Muscle layer of colon (tissue), 2 donors: ENCODE results near the gene C19orf25.

Experiments
- H3K27ac ChIP-seq: one replicate; pipeline ENCODE4 v1.7.0; 2013; ENCODE audit warnings: low read depth, mild to moderate bottlenecking, low read length, moderate library complexity
- H3K27me3 ChIP-seq, 2 donors: one replicate each; pipeline ENCODE4 v1.7.0; 2013; ENCODE audit warnings: low read length in 2 of 2, mild to moderate bottlenecking in 2 of 2; ENCODE audit not compliant: insufficient read depth in 2 of 2, control insufficient read depth in 1 of 2
- H3K36me3 ChIP-seq: one replicate; pipeline ENCODE4 v1.7.0; 2013; ENCODE audit warnings: mild to moderate bottlenecking, low read length; ENCODE audit not compliant: insufficient read depth
- H3K4me1 ChIP-seq: one replicate; pipeline ENCODE4 v1.7.0; 2013; ENCODE audit warnings: mild to moderate bottlenecking, low read length; ENCODE audit not compliant: insufficient read depth
- H3K4me3 ChIP-seq, 2 donors: one replicate each; pipeline ENCODE4 v1.7.0; 2013; ENCODE audit warnings: low read length in 2 of 2, low read depth in 1 of 2, mild to moderate bottlenecking in 1 of 2, moderate library complexity in 1 of 2
- H3K9ac ChIP-seq: one replicate; pipeline ENCODE4 v1.7.0; 2013; ENCODE audit warnings: low read length
- H3K9me3 ChIP-seq: one replicate; pipeline ENCODE4 v1.7.0; 2013; ENCODE audit warnings: mild to moderate bottlenecking, low read length
- donor health status: abdominal sarcoma.
- donor health status: Adenocarcinoma of cecum.

Gene C19orf25

GRCh38 chr19:1491114-1491848 lies 12.3 kb upstream of the C19orf25 start, which contains the start of gene REEP6:
TSS of gene REEP6 (plus strand) at chr19:1491181. CDS start at chr19:1491270, 89 bp downstream.
- H3K4me1 ChIP-seq = peaks cover 6% of the 10 kb centered on the region
- H3K9ac ChIP-seq = peak within 1 kb of the TSS; percentile 9
- peak within 1 kb of the TSS; percentile 49 to 67 for H3K4me3 ChIP-seq
- no peaks in the 10 kb centered on the region for H3K36me3 ChIP-seq
- no peaks in the 10 kb centered on the region for H3K9me3 ChIP-seq
- no peak within 1 kb of the TSS for H3K27ac ChIP-seq
- peaks cover 5 to 24% of the 10 kb centered on the region in 2 donors for H3K27me3 ChIP-seq

GRCh38 chr19:1490311-1491113 lies 11.5 kb upstream of the C19orf25 start, which contains the start of gene PCSK4:
TSS of gene PCSK4 (minus strand) at chr19:1490350. CDS start at chr19:1490346, 4 bp downstream.
- Histone ChIP-seq H3K9ac (peak within 1 kb of the TSS; percentile 9), H3K4me3 (peak within 1 kb of the TSS; percentile 49 to 67), H3K36me3 (no peaks in the 10 kb centered on the region), H3K9me3 (no peaks in the 10 kb centered on the region), H3K27ac (no peak within 1 kb of the TSS), H3K4me1 (peaks cover 6% of the 10 kb centered on the region), H3K27me3 (peaks cover 5 to 18% of the 10 kb centered on the region in 2 donors)

GRCh38 chr19:1489463-1490310 lies 10.7 kb upstream of the C19orf25 start:
- H3K4me3 ChIP-seq = peak overlapping the region; percentile 49 to 67
- peaks cover 6% of the 10 kb centered on the region for H3K4me1 ChIP-seq
- peaks cover 5 to 18% of the 10 kb centered on the region in 2 donors for H3K27me3 ChIP-seq
- no peaks in the 10 kb centered on the region for H3K9me3 ChIP-seq
- H3K27ac ChIP-seq = no peak overlapping the region
- H3K36me3 ChIP-seq = no peaks in the 10 kb centered on the region
- peak overlapping the region; percentile 9 for H3K9ac ChIP-seq

DNA sequence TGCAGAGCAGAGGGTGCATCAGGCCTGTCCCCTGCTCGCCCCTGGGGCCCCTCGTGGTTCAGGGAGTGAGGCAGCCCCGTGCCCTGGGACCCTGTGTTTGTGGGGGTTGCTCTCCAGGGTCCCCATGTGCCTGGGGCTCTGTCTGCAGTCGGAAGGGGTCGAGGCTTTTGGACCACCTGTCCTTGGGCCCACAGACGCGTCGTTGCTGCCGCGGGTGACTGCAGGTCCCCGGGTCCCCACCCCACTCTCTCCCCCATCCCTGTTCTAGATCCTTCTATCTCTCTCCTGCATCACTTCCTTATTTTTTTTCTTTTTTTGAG lies 9.2 kb upstream of the C19orf25 start:
- H3K4me3 ChIP-seq = no peak overlapping the region
- H3K9me3 ChIP-seq = no peaks in the 10 kb centered on the region
- peaks cover 5 to 16% of the 10 kb centered on the region in 2 donors for H3K27me3 ChIP-seq
- no peak overlapping the region for H3K9ac ChIP-seq
- H3K27ac ChIP-seq = no peak overlapping the region
- peaks cover 6% of the 10 kb centered on the region for H3K4me1 ChIP-seq
- H3K36me3 ChIP-seq = no peaks in the 10 kb centered on the region

- no peaks in the 10 kb centered on the region for H3K9me3 ChIP-seq
- peaks cover 2 to 11% of the 10 kb centered on the region in 2 donors for H3K27me3 ChIP-seq
- no peaks in the 10 kb centered on the region for H3K36me3 ChIP-seq
- H3K4me3 ChIP-seq = no peak overlapping the region
- peaks cover 6% of the 10 kb centered on the region for H3K4me1 ChIP-seq
- H3K9ac ChIP-seq = no peak overlapping the region
- H3K27ac ChIP-seq = no peak overlapping the region
Observed at GRCh38 chr19:1487576-1488281, 8.7 kb upstream of the C19orf25 start.

DNA sequence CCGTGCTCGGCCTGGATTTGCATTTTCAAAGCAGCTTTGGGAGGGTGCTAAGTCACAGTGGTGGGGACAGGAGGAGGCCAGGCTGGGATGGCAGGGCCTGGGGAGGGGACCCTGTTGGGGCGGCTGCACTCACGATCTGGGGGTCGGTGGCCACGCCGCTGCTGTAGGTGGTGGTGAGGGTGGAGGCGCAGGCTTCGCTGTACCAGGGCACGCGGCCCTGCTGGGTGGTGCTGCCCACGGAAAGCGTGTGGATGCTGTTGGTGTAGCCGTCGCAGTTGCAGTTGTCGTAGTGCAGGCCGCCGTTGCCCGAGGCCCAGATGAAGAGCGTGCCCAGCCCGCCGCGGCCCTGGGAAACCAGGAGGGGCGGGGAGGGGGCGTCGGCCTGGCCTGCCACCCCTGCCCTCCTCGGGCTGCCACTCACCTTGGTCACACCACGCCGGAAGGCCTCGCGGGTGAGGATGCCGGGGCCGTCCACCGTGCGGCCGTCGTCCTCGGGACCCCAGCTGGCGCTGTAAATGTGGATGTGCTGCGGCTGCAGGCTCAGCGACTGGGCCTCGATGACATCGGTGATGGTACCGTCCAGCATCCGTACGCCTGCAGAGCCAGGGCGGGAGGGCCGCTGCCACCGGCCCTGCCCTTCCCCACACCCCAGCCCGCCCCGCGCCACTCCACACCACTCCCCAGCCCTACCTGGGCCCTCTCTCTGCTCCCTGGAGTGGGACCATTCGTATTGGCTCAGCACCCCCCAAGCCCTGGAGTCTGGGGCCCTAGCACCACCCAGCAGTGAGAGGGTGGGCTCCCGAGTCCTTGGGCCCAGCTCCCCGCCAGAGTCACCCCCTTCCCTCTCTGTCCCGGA lies 7.9 kb upstream of the C19orf25 start:
- H3K27ac ChIP-seq = no peak overlapping the region
- no peak overlapping the region for H3K4me3 ChIP-seq
- no peaks in the 10 kb centered on the region for H3K36me3 ChIP-seq
- H3K9me3 ChIP-seq = no peaks in the 10 kb centered on the region
- peaks cover 6% of the 10 kb centered on the region for H3K4me1 ChIP-seq
- H3K27me3 ChIP-seq = peaks cover 0 to 7% of the 10 kb centered on the region in 2 donors
- H3K9ac ChIP-seq = no peak overlapping the region

- Histone ChIP-seq H3K4me1 (no peaks in the 10 kb centered on the region), H3K27ac (no peak overlapping the region), H3K27me3 (no peaks in the 10 kb centered on the region), H3K9ac (no peak overlapping the region), H3K4me3 (no peak overlapping the region), H3K9me3 (no peaks in the 10 kb centered on the region), H3K36me3 (no peaks in the 10 kb centered on the region)
Observed at GRCh38 chr19:1483979-1484428, 5.0 kb upstream of the C19orf25 start.

DNA sequence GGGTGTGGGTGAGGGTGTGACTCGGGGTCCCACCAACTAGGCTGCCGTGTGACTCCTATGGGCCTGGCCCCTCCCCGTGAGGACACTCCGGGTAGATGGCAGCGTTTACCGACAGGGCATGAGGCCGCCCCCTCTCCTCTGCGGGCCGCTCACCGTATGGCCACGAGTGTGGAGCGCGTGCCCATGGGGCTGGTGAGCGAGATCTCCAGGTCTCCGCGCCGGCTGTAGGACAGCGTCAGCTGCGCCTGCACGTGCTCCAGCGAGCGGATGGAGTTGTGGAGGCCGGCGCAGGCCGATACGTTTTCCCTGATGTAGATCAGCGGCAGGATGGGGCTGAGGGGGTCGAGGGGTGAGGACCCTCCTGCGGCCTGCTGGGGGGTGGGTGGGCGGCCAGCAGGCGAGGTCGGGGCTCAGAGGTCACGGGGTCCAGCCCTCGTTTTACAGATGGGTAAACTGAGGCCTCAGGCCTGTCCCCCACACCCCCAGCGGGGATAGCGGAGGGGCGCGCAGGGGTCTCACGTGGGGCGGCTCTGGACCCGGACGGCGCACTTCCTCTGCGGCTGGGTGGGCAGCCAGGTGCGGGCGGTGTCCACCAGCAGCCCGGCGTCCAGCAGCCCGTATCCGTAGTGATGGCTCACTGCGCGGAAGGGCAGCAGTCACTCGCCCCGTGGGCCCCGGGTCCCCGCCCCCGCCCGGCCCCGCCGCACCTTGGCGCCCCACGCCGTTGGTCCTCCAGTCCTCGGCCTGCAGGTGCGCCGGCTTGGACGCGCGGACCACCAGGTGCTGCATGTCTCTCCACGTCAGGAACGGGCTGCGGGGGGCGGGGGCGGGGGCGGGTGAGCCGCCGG lies 4.3 kb upstream of the C19orf25 start:
- H3K9ac ChIP-seq = no peak overlapping the region
- H3K27me3 ChIP-seq = no peaks in the 10 kb centered on the region
- no peaks in the 10 kb centered on the region for H3K9me3 ChIP-seq
- no peak overlapping the region for H3K4me3 ChIP-seq
- H3K27ac ChIP-seq = no peak overlapping the region
- H3K36me3 ChIP-seq = no peaks in the 10 kb centered on the region
- peaks cover 1% of the 10 kb centered on the region for H3K4me1 ChIP-seq

GRCh38 chr19:1482361-1483130 lies 3.5 kb upstream of the C19orf25 start:
- Histone ChIP-seq H3K4me1 (peaks cover 5% of the 10 kb centered on the region), H3K36me3 (no peaks in the 10 kb centered on the region), H3K4me3 (no peak overlapping the region), H3K27ac (no peak overlapping the region), H3K9me3 (no peaks in the 10 kb centered on the region), H3K9ac (no peak overlapping the region), H3K27me3 (no peaks in the 10 kb centered on the region)
